Ovary (tissue), 3 donors: Measurements from ENCODE around the gene SNCAIP.

Experiments
- POLR2A ChIP-seq: fragments of 450-650 bp; IDR thresholded peaks from one replicate; pipeline ENCODE4 v1.6.1; 2017; ENCODE audit warnings: antibody characterized with exemption, mild to moderate bottlenecking, moderate library complexity
- TF ChIP-seq, protein P1 (sequence below), 3 donors: fragments of 450-650 bp in 2 of 3; fragments of 200-600 bp in 1 of 3; IDR thresholded peaks; one replicate each; pipeline versions ENCODE4 v1.5.1 to v1.8.0; 2016 to 2022; ENCODE audit warnings: antibody characterized with exemption in 3 of 3, mild to moderate bottlenecking in 1 of 3
- donor health status: DM: no; HTN: no; CAD: no.

GRCh38 chr5:122327110-122327509, 15.1 kb downstream of the SNCAIP start:
- TF ChIP-seq, protein P1, sequence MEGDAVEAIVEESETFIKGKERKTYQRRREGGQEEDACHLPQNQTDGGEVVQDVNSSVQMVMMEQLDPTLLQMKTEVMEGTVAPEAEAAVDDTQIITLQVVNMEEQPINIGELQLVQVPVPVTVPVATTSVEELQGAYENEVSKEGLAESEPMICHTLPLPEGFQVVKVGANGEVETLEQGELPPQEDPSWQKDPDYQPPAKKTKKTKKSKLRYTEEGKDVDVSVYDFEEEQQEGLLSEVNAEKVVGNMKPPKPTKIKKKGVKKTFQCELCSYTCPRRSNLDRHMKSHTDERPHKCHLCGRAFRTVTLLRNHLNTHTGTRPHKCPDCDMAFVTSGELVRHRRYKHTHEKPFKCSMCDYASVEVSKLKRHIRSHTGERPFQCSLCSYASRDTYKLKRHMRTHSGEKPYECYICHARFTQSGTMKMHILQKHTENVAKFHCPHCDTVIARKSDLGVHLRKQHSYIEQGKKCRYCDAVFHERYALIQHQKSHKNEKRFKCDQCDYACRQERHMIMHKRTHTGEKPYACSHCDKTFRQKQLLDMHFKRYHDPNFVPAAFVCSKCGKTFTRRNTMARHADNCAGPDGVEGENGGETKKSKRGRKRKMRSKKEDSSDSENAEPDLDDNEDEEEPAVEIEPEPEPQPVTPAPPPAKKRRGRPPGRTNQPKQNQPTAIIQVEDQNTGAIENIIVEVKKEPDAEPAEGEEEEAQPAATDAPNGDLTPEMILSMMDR (IDR thresholded peaks at IDR 0.05): no peak
- TF ChIP-seq POLR2A: no peak
